Left ventricle myocardium inferior (tissue), 1 donor: ENCODE measurements around the gene SLC25A24. TPM values are rescaled to one million over a fixed set of nuclear protein-coding genes. Genes with fewer than 3 reads are reported as not detected.

Source experiments
- DNase-seq: peaks from one replicate; pipeline ENCODE4 v3.0.0-alpha.2; 2020
- H3K27ac ChIP-seq: fragments of 200-600 bp; replicated peaks from 2 replicates; pipeline ENCODE4 v1.8.0; 2021
- H3K27me3 ChIP-seq: fragments of 200-600 bp; 2 replicates; pipeline ENCODE4 v1.8.0; 2021; ENCODE audit warnings: low read depth
- H3K36me3 ChIP-seq: fragments of 200-600 bp; 2 replicates; pipeline ENCODE4 v1.8.0; 2021
- H3K4me1 ChIP-seq: fragments of 200-600 bp; 2 replicates; pipeline ENCODE4 v1.8.0; 2021
- H3K4me3 ChIP-seq: fragments of 200-600 bp; 2 replicates; pipeline ENCODE4 v1.8.0; 2021; ENCODE audit warnings: mild to moderate bottlenecking, moderate library complexity
- H3K9me3 ChIP-seq: fragments of 200-600 bp; replicated peaks from 2 replicates; pipeline ENCODE4 v1.8.0; 2021
- intact Hi-C: fragments of 100-400 bp; cut with micrococcal nuclease; formaldehyde crosslinking; loops from one replicate; pipeline ENCODE4 v1.11.0; 2022
- total RNA-seq: library from RNA; stranded (reverse); fragmentation: NEBNext Ultra II Directional; extraction: Animal tissue kit (Norgen Biotek cat#: 25700); gene quantifications from one replicate; pipeline ENCODE4 v1.2.1, GENCODE V29; 2021
- TF ChIP-seq, protein P1 (sequence below): fragments of 200-600 bp; IDR thresholded peaks from 2 replicates; pipeline ENCODE4 v1.8.0; 2021; ENCODE audit warnings: antibody characterized with exemption, mild to moderate bottlenecking, borderline replicate concordance
- donor health status: DM: no; HTN: yes; CAD: no; lungs with severe emphysema.

The SLC25A24 gene
- total RNA-seq, 1 donor from 2014 or later = 13.9 TPM

DNA sequence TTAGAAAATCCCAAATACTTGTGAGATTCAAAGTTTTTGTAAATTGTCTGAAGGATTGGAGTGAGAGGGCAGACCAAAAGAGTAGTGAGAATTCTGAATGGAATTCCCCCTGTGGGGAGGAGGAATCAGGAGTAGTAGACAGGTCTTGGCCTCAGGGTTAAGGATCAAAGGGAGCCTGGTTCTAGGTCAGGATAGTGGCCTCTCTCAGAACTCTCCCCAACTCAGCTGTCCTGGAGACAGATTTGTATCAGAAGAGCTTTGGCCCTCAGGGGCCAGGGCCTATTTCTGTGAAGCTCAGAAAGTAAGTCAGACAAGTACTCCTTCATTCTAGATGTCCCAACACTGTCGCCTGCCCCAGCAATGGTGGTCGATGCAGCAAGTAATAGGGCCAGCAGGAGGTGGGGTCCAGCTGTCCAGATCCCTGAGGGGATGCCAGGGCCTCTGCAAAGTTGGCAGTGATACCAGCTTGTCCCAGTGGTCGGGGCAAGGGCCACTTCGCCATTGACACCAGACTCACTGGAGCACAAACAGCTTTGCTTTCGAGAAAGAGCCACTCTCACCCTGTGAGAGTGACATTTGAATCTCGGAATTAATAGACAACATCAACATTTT, 115.2 kb downstream of the SLC25A24 start:
- Histone ChIP-seq H3K9me3 (no peaks in the 10 kb centered on the region), H3K4me3 (no peak overlapping the region), H3K4me1 (no peaks in the 10 kb centered on the region), H3K36me3 (no peaks in the 10 kb centered on the region), H3K27me3 (no peaks in the 10 kb centered on the region), H3K27ac (no peak overlapping the region)
- intact Hi-C loops = no loop called here
- DNase-seq = no peak
- TF ChIP-seq, protein P1, sequence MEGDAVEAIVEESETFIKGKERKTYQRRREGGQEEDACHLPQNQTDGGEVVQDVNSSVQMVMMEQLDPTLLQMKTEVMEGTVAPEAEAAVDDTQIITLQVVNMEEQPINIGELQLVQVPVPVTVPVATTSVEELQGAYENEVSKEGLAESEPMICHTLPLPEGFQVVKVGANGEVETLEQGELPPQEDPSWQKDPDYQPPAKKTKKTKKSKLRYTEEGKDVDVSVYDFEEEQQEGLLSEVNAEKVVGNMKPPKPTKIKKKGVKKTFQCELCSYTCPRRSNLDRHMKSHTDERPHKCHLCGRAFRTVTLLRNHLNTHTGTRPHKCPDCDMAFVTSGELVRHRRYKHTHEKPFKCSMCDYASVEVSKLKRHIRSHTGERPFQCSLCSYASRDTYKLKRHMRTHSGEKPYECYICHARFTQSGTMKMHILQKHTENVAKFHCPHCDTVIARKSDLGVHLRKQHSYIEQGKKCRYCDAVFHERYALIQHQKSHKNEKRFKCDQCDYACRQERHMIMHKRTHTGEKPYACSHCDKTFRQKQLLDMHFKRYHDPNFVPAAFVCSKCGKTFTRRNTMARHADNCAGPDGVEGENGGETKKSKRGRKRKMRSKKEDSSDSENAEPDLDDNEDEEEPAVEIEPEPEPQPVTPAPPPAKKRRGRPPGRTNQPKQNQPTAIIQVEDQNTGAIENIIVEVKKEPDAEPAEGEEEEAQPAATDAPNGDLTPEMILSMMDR = no peak

Other genes with a start within 250 kb of the SLC25A24 start
- 1.4 TPM for gene VAV3, start 235.2 kb downstream of the SLC25A24 start, total RNA-seq
- gene NBPF4, start 43.7 kb upstream of the SLC25A24 start, total RNA-seq = not detected
- gene NBPF6, start 250.0 kb upstream of the SLC25A24 start, total RNA-seq = not detected